GM23338 (cell line): ENCODE results near the gene ARSD. TPM values are rescaled to one million over a fixed set of nuclear protein-coding genes. Genes with fewer than 3 reads are reported as not detected.

Source experiments
- ATAC-seq: fragments of 200-7000 bp; cut with Tn5 transposase; 3 replicates; pipeline ENCODE4 v1.9.1; 2020
- DNase-seq: peaks from one replicate; pipeline ENCODE4 v3.0.0-alpha.2; 2015; ENCODE audit warnings: low spot score
- H2AFZ ChIP-seq: fragments of 200-600 bp; sonication (generic); 2 replicates; pipeline ENCODE4 v1.8.0; 2016; ENCODE audit warnings: antibody characterized with exemption, mild to moderate bottlenecking, moderate library complexity
- H3F3A ChIP-seq: fragments of 200-600 bp; sonication (generic); replicated peaks from 2 replicates; pipeline ENCODE4 v1.8.0; 2017; ENCODE audit warnings: antibody characterized with exemption, mixed run types, low read depth
- H3K27ac ChIP-seq: fragments of 200-600 bp; sonication (generic); 2 replicates; pipeline ENCODE4 v1.6.1; 2016; ENCODE audit warnings: low read depth
- H3K27me3 ChIP-seq: fragments of 200-600 bp; sonication (generic); 2 replicates; pipeline ENCODE4 v1.8.0; 2016; ENCODE audit warnings: mild to moderate bottlenecking, mixed run types, moderate library complexity; ENCODE audit not compliant: insufficient read depth
- H3K36me3 ChIP-seq: fragments of 200-600 bp; sonication (generic); 2 replicates; pipeline ENCODE4 v1.8.0; 2016; ENCODE audit warnings: mild to moderate bottlenecking; ENCODE audit not compliant: insufficient read depth
- H3K4me1 ChIP-seq: fragments of 200-600 bp; sonication (generic); 2 replicates; pipeline ENCODE4 v1.8.0; 2016; ENCODE audit warnings: mild to moderate bottlenecking, moderate library complexity; ENCODE audit not compliant: insufficient read depth
- H3K4me2 ChIP-seq: fragments of 200-600 bp; sonication (generic); 2 replicates; pipeline ENCODE4 v1.7.1; 2017; ENCODE audit warnings: mixed run types
- H3K4me3 ChIP-seq: fragments of 200-600 bp; sonication (generic); 2 replicates; pipeline ENCODE4 v1.6.1; 2016; ENCODE audit warnings: mixed run types
- H3K79me2 ChIP-seq: fragments of 200-600 bp; sonication (generic); replicated peaks from 2 replicates; pipeline ENCODE4 v1.8.0; 2017; ENCODE audit warnings: mild to moderate bottlenecking; ENCODE audit not compliant: insufficient read depth
- H3K9me2 ChIP-seq: fragments of 200-600 bp; sonication (generic); 2 replicates; pipeline ENCODE4 v1.8.0; 2017; ENCODE audit not compliant: insufficient read depth
- H4K20me1 ChIP-seq: fragments of 200-600 bp; sonication (generic); replicated peaks from 2 replicates; pipeline ENCODE4 v1.8.0; 2017; ENCODE audit warnings: mild to moderate bottlenecking; ENCODE audit not compliant: insufficient read depth
- H3K27ac Mint-ChIP-seq: 2 replicates; pipeline ENCODE4 v1.8.0; 2020; ENCODE audit warnings: inconsistent platforms, mild to moderate bottlenecking, moderate library complexity, mixed read lengths
- H3K27me3 Mint-ChIP-seq: 3 replicates; pipeline ENCODE4 v1.8.0; 2022; ENCODE audit warnings: low read depth, mild to moderate bottlenecking, moderate library complexity, mixed read lengths, inconsistent platforms; ENCODE audit not compliant: insufficient read depth, poor library complexity
- H3K36me3 Mint-ChIP-seq: 3 replicates; pipeline ENCODE4 v1.8.0; 2021; ENCODE audit warnings: low read depth, mild to moderate bottlenecking, inconsistent platforms, moderate library complexity, mixed read lengths
- H3K4me1 Mint-ChIP-seq: 3 replicates; pipeline ENCODE4 v1.8.0; 2020; ENCODE audit warnings: mild to moderate bottlenecking, inconsistent platforms, mixed read lengths
- H3K4me3 Mint-ChIP-seq: 3 replicates; pipeline ENCODE4 v1.8.0; 2021; ENCODE audit warnings: moderate library complexity, mild to moderate bottlenecking, inconsistent platforms, mixed read lengths
- H3K9me3 Mint-ChIP-seq: 3 replicates; pipeline ENCODE4 v1.8.0; 2020; ENCODE audit warnings: moderate library complexity, mild to moderate bottlenecking, inconsistent platforms, mixed read lengths
- CREB1 ChIP-seq: fragments of 250-450 bp; sonication (Bioruptor Pico); IDR thresholded peaks from 2 replicates; pipeline ENCODE4 v1.5.0; 2020; ENCODE audit warnings: low read depth, mild to moderate bottlenecking, moderate library complexity
- CTCF ChIP-seq, 2 experiments: fragments of 200-600 bp in 1 of 2; sonication (generic) in 1 of 2; conservative IDR thresholded peaks; 2 replicates each; pipeline versions ENCODE4 v1.5.1 to v1.6.1; 2016 to 2017; ENCODE audit warnings: antibody characterized with exemption in 2 of 2, low read depth in 2 of 2, mild to moderate bottlenecking in 2 of 2, moderate library complexity in 1 of 2
- ETS1 ChIP-seq: IDR thresholded peaks from 2 replicates; pipeline ENCODE4 v1.6.1; 2016; ENCODE audit warnings: antibody characterized with exemption
- EZH2 ChIP-seq: fragments of 200-600 bp; sonication (generic); IDR thresholded peaks from one replicate; pipeline ENCODE4 v1.8.0; 2017; ENCODE audit warnings: antibody characterized with exemption, mild to moderate bottlenecking, low read depth; ENCODE audit not compliant: unreplicated experiment
- EZH2phosphoT487 ChIP-seq: fragments of 200-600 bp; sonication (generic); IDR thresholded peaks from one replicate; pipeline ENCODE4 v1.8.1; 2018; ENCODE audit warnings: antibody characterized with exemption; ENCODE audit not compliant: unreplicated experiment
- JUNB ChIP-seq: IDR thresholded peaks from one replicate; pipeline ENCODE4 v1.6.1; 2016; ENCODE audit warnings: antibody characterized with exemption; ENCODE audit not compliant: unreplicated experiment
- NANOG ChIP-seq: IDR thresholded peaks from 2 replicates; pipeline ENCODE4 v1.6.1; 2016; ENCODE audit warnings: antibody characterized with exemption, borderline replicate concordance
- POLR2AphosphoS5 ChIP-seq: IDR thresholded peaks from 2 replicates; pipeline ENCODE4 v1.6.1; 2016; ENCODE audit warnings: antibody characterized with exemption, low read depth
- REST ChIP-seq: IDR thresholded peaks from one replicate; pipeline ENCODE4 v1.6.1; 2018; ENCODE audit warnings: antibody characterized with exemption; ENCODE audit not compliant: unreplicated experiment
- STAT1 ChIP-seq: IDR thresholded peaks from one replicate; pipeline ENCODE4 v1.6.1; 2016; ENCODE audit warnings: antibody characterized with exemption; ENCODE audit not compliant: unreplicated experiment
- ZNF114 ChIP-seq: fragments of 250-450 bp; sonication (Bioruptor Pico); IDR thresholded peaks from 2 replicates; pipeline ENCODE4 v1.5.0; 2020; ENCODE audit warnings: mild to moderate bottlenecking, moderate library complexity
- ZNF331 ChIP-seq: fragments of 250-450 bp; sonication (Bioruptor Pico); IDR thresholded peaks from 2 replicates; pipeline ENCODE4 v1.5.0; 2020; ENCODE audit warnings: low read depth, mild to moderate bottlenecking, moderate library complexity
- ZNF462 ChIP-seq: fragments of 250-450 bp; sonication (Bioruptor Pico); IDR thresholded peaks from 2 replicates; pipeline ENCODE4 v1.5.0; 2020; ENCODE audit warnings: mild to moderate bottlenecking, moderate library complexity
- polyA plus RNA-seq: library from polyadenylated mRNA; unstranded; fragments of >200 nt; fragmentation: Nextera tagmentation; extraction: Ambion mirVana; gene quantifications from 2 replicates; pipeline ENCODE4 v1.2.1, GENCODE V29; 2016
- total RNA-seq: library from RNA; depleted of rRNA; stranded (reverse); fragments of >200 nt; shearing (Covaris generic); gene quantifications from 2 replicates; pipeline ENCODE4 v1.2.3, GENCODE V29; 2014

Gene ARSD
- total and polyA plus RNA-seq, 2 experiments from 2014 or later = 1.3 to 1.7 TPM

- peaks cover 33% of the 10 kb centered on the region for H3K4me1 Mint-ChIP-seq
- Histone ChIP-seq H3K9me2 (no peaks in the 10 kb centered on the region), H3K4me3 (no peak overlapping the region), H3F3A (0 out of 2 replicates have a peak, but pooled peaks cover 3% of the 10 kb centered on the region), H3K27ac (peak overlapping the region; percentile 55; the same call in 1 of the 2 replicates), H3K79me2 (no peaks in the 10 kb centered on the region), H3K27me3 (no peaks in the 10 kb centered on the region), H2AFZ (no peak overlapping the region), H3K4me1 (peaks cover 10% of the 10 kb centered on the region), H3K4me2 (no peak overlapping the region), H4K20me1 (no peaks in the 10 kb centered on the region), H3K36me3 (no peaks in the 10 kb centered on the region)
- TF ChIP-seq EZH2phosphoT487 (no peak), ZNF114 (CRISPR knock-in tag) (no peak), NANOG (no peak), EZH2 (no peak), JUNB (no peak), CTCF (conservative IDR thresholded peaks at IDR 0.05; ENCODE audit: low read depth in 2 of 2) (no peak), ZNF462 (no peak), STAT1 (no peak), CREB1 (CRISPR knock-in tag) (no peak), REST (no peak), ZNF331 (CRISPR knock-in tag) (no peak), POLR2AphosphoS5 (no peak), ETS1 (no peak)
- no peak for ATAC-seq
- DNase-seq = no peak
- H3K27ac Mint-ChIP-seq = 0 out of 2 replicates have a peak overlapping the region, but pooled peaks have one; percentile 32
- H3K36me3 Mint-ChIP-seq = peaks cover 18% of the 10 kb centered on the region
- H3K4me3 Mint-ChIP-seq = no peak overlapping the region
- H3K27me3 Mint-ChIP-seq = peaks cover 8% of the 10 kb centered on the region
- H3K9me3 Mint-ChIP-seq = no peaks in the 10 kb centered on the region
Observed at GRCh38 chrX:2888309-2888708, 40.8 kb downstream of the ARSD start.
